B cell (primary cell): ENCODE results near the gene NRG2. TPM values are rescaled to one million over a fixed set of nuclear protein-coding genes. Genes with fewer than 3 reads are reported as not detected.

Experiments
- ATAC-seq: fragments of 200-7000 bp; cut with Tn5 transposase; one replicate; pipeline ENCODE4 v1.10.0; 2021; ENCODE audit warnings: low read depth, mild to moderate bottlenecking, moderate number of reproducible peaks, moderate library complexity
- CTCF ChIA-PET: fragments of 350-600 bp; sonication (Branson Sonifier 250); formaldehyde crosslinking; loops from one replicate; lab custom pipeline; 2021; ENCODE audit warnings: antibody characterized with exemption, inconsistent platforms; lab: Charles Lee
- POLR2A ChIA-PET: fragments of 350-600 bp; sonication (Branson Sonifier 250); formaldehyde crosslinking; loops from one replicate; lab custom pipeline; 2021; ENCODE audit warnings: antibody characterized with exemption; lab: Charles Lee
- DNase-seq: peaks from one replicate; pipeline ENCODE4 v3.0.0; 2013
- H2AFZ ChIP-seq: 2 replicates; pipeline ENCODE4 v1.6.1; 2012; ENCODE audit warnings: mild to moderate bottlenecking, low read depth, low read length; ENCODE audit not compliant: insufficient read depth, poor library complexity, severe bottlenecking
- H3K27ac ChIP-seq, 2 donors: 1 replicate in 1 of 2; 2 replicates in 1 of 2; pipeline ENCODE4 v1.5.1; 2012 to 2013; ENCODE audit warnings: low read length in 2 of 2, mild to moderate bottlenecking in 2 of 2, moderate library complexity in 1 of 2
- H3K27me3 ChIP-seq, 4 experiments: fragments of 200-600 bp in 1 of 4; sonication (generic) in 1 of 4; replicated peaks in 1 of 4; 1 replicate in 2 of 4; 2 replicates in 2 of 4; pipeline versions ENCODE4 v1.6.1 to v1.7.0; 2013 to 2016; ENCODE audit warnings: low read length in 3 of 4, mild to moderate bottlenecking in 2 of 4, mixed read lengths in 1 of 4, moderate library complexity in 1 of 4; ENCODE audit not compliant: insufficient read depth in 4 of 4, control insufficient read depth in 3 of 4; ENCODE audit errors: control extremely low read depth in 1 of 4
- H3K36me3 ChIP-seq, 2 experiments: replicated peaks in 1 of 2; 1 replicate in 1 of 2; 2 replicates in 1 of 2; pipeline versions ENCODE4 v1.6.1 to v1.7.1; 2013; ENCODE audit warnings: low read length in 1 of 2; ENCODE audit not compliant: insufficient read depth in 2 of 2, control insufficient read depth in 1 of 2; ENCODE audit errors: control extremely low read depth in 1 of 2, extremely low read depth in 1 of 2
- H3K4me1 ChIP-seq, 2 donors: fragments of 200-600 bp in 1 of 2; sonication (generic) in 1 of 2; 1 replicate in 1 of 2; 2 replicates in 1 of 2; pipeline versions ENCODE4 v1.5.1 to v1.6.1; 2013 to 2017; ENCODE audit warnings: low read length in 2 of 2; ENCODE audit not compliant: control insufficient read depth in 2 of 2, insufficient read depth in 2 of 2
- H3K4me2 ChIP-seq: replicated peaks from 2 replicates; pipeline ENCODE3; 2012; ENCODE audit warnings: mild to moderate bottlenecking, low read depth, low read length; ENCODE audit not compliant: poor library complexity, severe bottlenecking
- H3K4me3 ChIP-seq, 5 experiments: fragments of 200-600 bp in 1 of 5; sonication (generic) in 1 of 5; 1 replicate in 3 of 5; 2 replicates in 2 of 5; pipeline versions ENCODE4 v1.5.1 to v1.7.0; 2011 to 2016; ENCODE audit warnings: low read length in 4 of 5, mild to moderate bottlenecking in 4 of 5, low read depth in 2 of 5, control low read depth in 1 of 5, moderate library complexity in 1 of 5; ENCODE audit not compliant: insufficient read depth in 1 of 5; ENCODE audit errors: control extremely low read depth in 1 of 5, extremely low read depth in 1 of 5
- H3K79me2 ChIP-seq: fragments of 200-600 bp; sonication (generic); one replicate; pipeline ENCODE4 v1.6.0; 2016; ENCODE audit warnings: low read length; ENCODE audit not compliant: control insufficient read depth, insufficient read depth
- H3K9ac ChIP-seq: fragments of 200-600 bp; sonication (generic); 2 replicates; pipeline ENCODE4 v1.6.1; 2017; ENCODE audit warnings: mild to moderate bottlenecking, low read length, moderate library complexity
- H3K9me3 ChIP-seq, 3 donors: one replicate each; pipeline versions ENCODE4 v1.6.1 to v1.7.1; 2013; ENCODE audit warnings: low read length in 2 of 3; ENCODE audit not compliant: control insufficient read depth in 2 of 3, insufficient read depth in 1 of 3; ENCODE audit errors: control extremely low read depth in 1 of 3
- H4K20me1 ChIP-seq: 2 replicates; pipeline ENCODE4 v1.6.0; 2012; ENCODE audit warnings: mild to moderate bottlenecking, low read length; ENCODE audit not compliant: insufficient read depth, control insufficient read depth, poor library complexity, severe bottlenecking
- H3K27ac Mint-ChIP-seq: one replicate; pipeline ENCODE4 v1.8.0; 2021; ENCODE audit warnings: mixed read lengths
- H3K27me3 Mint-ChIP-seq: one replicate; pipeline ENCODE4 v1.8.0; 2021; ENCODE audit warnings: mixed read lengths
- H3K4me1 Mint-ChIP-seq: one replicate; pipeline ENCODE4 v1.8.0; 2021; ENCODE audit warnings: mixed read lengths
- H3K4me3 Mint-ChIP-seq: one replicate; pipeline ENCODE4 v1.8.0; 2021; ENCODE audit warnings: mixed read lengths
- H3K9me3 Mint-ChIP-seq: one replicate; pipeline ENCODE4 v1.8.0; 2022; ENCODE audit warnings: mixed read lengths; ENCODE audit not compliant: insufficient read depth
- CTCF ChIP-seq: fragments of 200-600 bp; IDR thresholded peaks from one replicate; pipeline ENCODE4 v1.8.0; 2022; ENCODE audit warnings: antibody characterized with exemption, mild to moderate bottlenecking
- EZH2 ChIP-seq: IDR thresholded peaks from 2 replicates; pipeline ENCODE4 v1.6.1; 2012; ENCODE audit warnings: borderline replicate concordance, low read depth, mild to moderate bottlenecking, moderate library complexity, low read length; ENCODE audit not compliant: insufficient read depth, poor library complexity, severe bottlenecking
- WGBS: methylation state at CpG from one replicate; pipeline ENCODE4 v1.1.5; 2013; ENCODE audit warnings: missing lambda C conversion rate; ENCODE audit not compliant: insufficient coverage; 5-methylcytosine and 5-hydroxymethylcytosine counted together
- intact Hi-C: fragments of 100-400 bp; cut with micrococcal nuclease; formaldehyde crosslinking; loops from one replicate; pipeline ENCODE4 v1.10.0; 2022
- polyA plus RNA-seq: library from polyadenylated mRNA; depleted of rRNA; stranded (reverse); fragments of >200 nt; gene quantifications from 2 replicates; pipeline ENCODE4 v1.2.3, GENCODE V29; 2012
- total RNA-seq, 2 donors: library from RNA; stranded (reverse); fragments of 120-200 nt in 1 of 2; gene quantifications; 1 replicate in 1 of 2; 2 replicates in 1 of 2; pipeline versions ENCODE4 v1.2.3 to v1.2.4, GENCODE V29; 2013 to 2022

Gene NRG2
- total and polyA plus RNA-seq, 2 donors (not counting 1 experiment from before 2014, with no cell fraction given) = 0.13 to 0.15 TPM

DNA sequence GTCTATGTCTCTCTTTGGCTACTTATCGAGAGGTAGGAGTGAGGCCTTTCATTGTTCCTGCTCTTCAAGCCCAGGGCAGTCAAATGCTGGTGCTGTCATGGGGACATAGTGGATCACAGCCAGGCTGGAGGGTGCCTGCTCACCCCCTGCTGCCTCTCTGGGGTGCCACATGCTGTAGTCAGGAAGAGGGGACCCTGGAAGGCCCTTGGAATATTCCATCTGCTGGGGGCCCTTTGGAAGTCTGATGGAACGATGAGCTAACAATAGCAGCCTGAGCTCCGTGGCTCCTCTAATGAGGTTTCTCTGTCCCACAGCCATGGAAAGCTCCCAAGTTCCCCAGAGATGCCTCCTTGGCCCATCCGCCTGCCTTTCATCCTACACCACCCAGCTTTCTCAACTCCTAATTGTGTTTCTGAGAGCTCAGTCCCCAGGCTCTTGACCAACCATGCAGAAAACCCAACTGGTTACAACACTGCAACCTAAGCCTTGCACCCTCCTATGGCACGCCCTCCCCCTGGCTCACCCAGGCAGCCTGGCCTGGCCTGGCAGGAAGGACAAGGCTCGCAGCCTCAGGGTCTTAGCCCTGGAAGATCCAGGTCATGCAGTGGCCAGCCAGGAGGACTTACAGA, 91.7 kb downstream of the NRG2 start:
- Histone ChIP-seq H3K36me3 (no peaks in the 10 kb centered on the region), H3K4me2 (no peak overlapping the region), H3K9ac (no peak overlapping the region), H3K27ac (no peak overlapping the region), H3K27me3 (peaks cover 0 to 7% (median 3%) of the 10 kb centered on the region in 4 experiments), H4K20me1 (no peaks in the 10 kb centered on the region), H3K4me3 (no peak overlapping the region), H3K79me2 (no peaks in the 10 kb centered on the region), H3K4me1 (peaks cover 3 to 10% of the 10 kb centered on the region in 2 donors), H2AFZ (no peak overlapping the region), H3K9me3 (peaks cover 0 to 3% (median 0%) of the 10 kb centered on the region in 3 donors)
- ATAC-seq (no peak), DNase-seq (no peak)
- no peak for TF ChIP-seq EZH2
- TF ChIP-seq CTCF = no peak
- no peaks in the 10 kb centered on the region for H3K9me3 Mint-ChIP-seq
- intact Hi-C loops = no loop called here
- CTCF ChIA-PET = no interaction called here
- WGBS = 89% methylated on average over 5 of the region's 6 CpGs
- no peak overlapping the region for H3K27ac Mint-ChIP-seq
- peaks cover 52% of the 10 kb centered on the region for H3K27me3 Mint-ChIP-seq
- no peak overlapping the region for H3K4me3 Mint-ChIP-seq
- POLR2A ChIA-PET = no interaction called here
- H3K4me1 Mint-ChIP-seq = peaks cover 9% of the 10 kb centered on the region

GRCh38 chr5:139950436-139950835, 92.7 kb downstream of the NRG2 start:
- POLR2A ChIA-PET = no interaction called here
- CTCF ChIA-PET = interaction anchor here (1.0 kb wide), 1 partner anchor 18 kb away, joined by 6 read pairs; no protein-coding TSS in a partner anchor
- no peak overlapping the region for H3K27ac Mint-ChIP-seq

More at GRCh38 chr5:139950436-139950835, 92.7 kb downstream of the NRG2 start:
- H3K79me2 ChIP-seq = no peaks in the 10 kb centered on the region
- no peak overlapping the region for H3K27ac ChIP-seq
- ATAC-seq (no peak), DNase-seq (no peak)
- no peaks in the 10 kb centered on the region for H3K9me3 Mint-ChIP-seq
- H3K36me3 ChIP-seq = no peaks in the 10 kb centered on the region
- no peak for TF ChIP-seq CTCF
- TF ChIP-seq EZH2 = no peak
- H3K4me3 ChIP-seq = no peak overlapping the region
- H4K20me1 ChIP-seq = no peaks in the 10 kb centered on the region
- intact Hi-C loops = no loop called here
- H3K4me1 ChIP-seq = peaks cover 7 to 18% of the 10 kb centered on the region in 2 donors
- no peak overlapping the region for H3K4me3 Mint-ChIP-seq
- H3K27me3 Mint-ChIP-seq = peaks cover 45% of the 10 kb centered on the region
- no peak overlapping the region for H2AFZ ChIP-seq
- no peak overlapping the region for H3K4me2 ChIP-seq
- H3K9ac ChIP-seq = no peak overlapping the region
- H3K4me1 Mint-ChIP-seq = peaks cover 17% of the 10 kb centered on the region
- 100% methylated on average over 2 of the region's 2 CpGs for whole genome bisulfite sequencing
- peaks cover 0 to 6% (median 2%) of the 10 kb centered on the region in 4 experiments for H3K27me3 ChIP-seq
- H3K9me3 ChIP-seq = peaks cover 0 to 3% (median 0%) of the 10 kb centered on the region in 3 donors
